ENCODE measurements around the gene DCPS.
"Not testable (repeated sequence)": the region's sequence is repeated elsewhere in the genome, so short reads cannot be mapped to it uniquely, and the experiment has no call there.

Gene DCPS, protein sequence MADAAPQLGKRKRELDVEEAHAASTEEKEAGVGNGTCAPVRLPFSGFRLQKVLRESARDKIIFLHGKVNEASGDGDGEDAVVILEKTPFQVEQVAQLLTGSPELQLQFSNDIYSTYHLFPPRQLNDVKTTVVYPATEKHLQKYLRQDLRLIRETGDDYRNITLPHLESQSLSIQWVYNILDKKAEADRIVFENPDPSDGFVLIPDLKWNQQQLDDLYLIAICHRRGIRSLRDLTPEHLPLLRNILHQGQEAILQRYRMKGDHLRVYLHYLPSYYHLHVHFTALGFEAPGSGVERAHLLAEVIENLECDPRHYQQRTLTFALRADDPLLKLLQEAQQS

DNA sequence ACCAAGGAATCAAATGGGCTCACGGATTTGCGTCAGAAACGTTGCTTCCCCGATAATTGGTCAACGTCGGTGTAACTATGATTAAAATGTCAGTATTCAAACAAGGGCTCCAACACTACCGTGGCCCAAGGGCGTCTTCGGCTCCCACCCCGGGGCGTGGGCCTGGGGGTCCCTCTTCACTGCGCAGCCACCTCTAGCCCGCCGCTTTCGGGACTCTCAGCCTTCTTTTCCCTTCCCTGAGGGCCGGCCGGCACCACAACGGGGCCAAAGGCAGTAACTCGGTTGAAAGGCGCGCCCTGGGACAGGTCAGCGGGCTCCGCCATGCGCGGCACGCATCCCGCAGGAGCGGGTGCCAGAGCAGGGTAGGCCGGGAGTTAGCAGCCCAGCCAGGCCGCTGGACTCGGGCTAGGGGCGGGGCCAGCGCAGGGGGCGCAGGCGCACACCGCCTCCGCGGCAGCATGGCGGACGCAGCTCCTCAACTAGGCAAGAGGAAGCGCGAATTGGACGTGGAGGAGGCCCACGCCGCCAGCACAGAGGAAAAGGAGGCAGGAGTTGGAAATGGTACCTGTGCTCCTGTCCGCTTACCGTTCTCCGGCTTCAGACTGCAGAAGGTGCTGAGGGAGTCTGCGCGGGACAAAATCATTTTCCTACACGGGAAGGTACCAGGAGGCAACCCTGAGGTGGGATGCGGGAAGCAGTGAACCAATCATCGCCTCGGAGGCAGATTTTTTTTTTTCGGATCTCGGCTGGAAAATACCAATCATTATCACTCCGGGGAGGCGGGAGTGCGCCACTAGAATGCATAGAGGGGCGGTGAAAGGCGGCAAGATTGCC lies at the start of gene DCPS:
DCPS (plus strand) TSS at position 438 of the 834 bp plus-strand sequence; CDS start at position 459, 21 bp downstream.
- peak; percentile 91 for DNase-seq

DNA sequence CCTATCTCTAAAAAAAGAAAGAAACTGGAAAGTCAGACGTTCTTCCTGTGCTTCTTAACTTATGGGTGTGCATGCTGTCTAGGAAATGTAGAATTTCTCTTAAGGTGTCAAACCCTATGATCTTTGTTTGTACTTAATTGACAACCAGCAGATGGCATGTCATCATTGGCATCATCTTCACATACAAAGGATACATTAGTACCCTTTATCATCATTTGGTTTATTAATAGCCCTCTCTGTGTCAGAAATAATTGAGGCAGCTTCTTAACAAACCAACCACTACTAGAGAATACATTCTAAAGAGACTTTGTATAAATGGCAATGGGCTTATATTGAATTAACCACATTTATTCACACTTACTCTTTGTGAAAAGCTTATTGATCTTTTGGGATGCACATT lies 49.0 kb upstream of the DCPS start:
- DNase-seq = no peak

DNA sequence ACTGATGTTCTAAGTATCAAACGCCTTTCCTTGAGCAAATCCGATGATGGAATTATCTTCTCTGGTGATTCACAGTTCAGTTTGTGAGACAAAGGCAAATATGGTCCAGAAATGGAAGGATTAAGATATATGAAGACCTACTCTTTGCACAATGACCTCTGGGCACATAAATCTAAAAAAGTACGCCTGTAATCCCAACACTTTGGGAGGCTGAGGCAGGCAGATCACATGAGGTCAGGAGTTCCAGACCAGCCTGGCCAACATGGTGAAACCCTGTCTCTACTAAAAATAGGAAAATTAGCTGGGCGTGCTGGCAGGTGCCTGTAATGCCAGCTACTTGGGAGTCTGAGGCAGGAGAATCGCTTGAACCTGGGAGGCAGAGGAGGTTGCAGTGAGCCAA lies 48.4 kb upstream of the DCPS start:
- DNase-seq = not testable (repeated sequence)

DNA sequence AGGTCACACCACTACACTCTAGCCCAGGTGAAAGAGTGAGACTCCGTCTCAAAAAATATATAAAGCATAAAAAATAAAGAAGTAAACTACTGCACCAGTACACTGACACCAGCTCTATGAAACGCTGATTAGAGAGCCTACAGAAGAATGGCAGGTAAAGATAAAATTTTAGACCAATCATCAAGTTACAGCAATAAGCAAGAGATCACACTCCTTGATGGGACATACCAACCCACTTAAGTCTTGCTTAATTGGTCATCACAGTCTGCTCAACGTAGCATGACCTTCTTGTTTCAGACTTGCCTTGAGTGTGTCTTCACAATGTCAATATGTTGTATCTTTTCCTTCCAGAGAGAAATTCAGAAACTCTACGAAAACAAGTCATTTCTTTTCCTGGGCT lies 47.6 kb upstream of the DCPS start:
- DNase-seq = no peak

DNA sequence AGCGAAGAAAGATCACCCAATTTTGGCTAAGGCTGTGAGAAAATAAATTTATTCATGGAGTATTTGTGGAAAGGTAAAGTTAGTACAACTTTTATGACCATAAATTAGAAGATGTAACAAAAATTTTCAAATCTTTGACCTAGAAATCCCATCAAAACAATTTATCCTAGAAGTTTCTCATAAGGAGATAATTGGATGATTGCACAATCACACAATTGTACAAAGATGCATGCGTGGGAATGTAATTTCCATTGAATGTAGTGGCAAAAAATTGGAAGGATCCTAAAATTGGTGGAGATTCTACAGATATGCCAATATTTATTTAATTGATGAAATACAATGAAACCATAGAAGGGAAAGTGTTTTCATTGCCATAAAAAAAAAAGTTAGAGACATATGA lies 46.7 kb upstream of the DCPS start:
- DNase-seq = no peak

DNA sequence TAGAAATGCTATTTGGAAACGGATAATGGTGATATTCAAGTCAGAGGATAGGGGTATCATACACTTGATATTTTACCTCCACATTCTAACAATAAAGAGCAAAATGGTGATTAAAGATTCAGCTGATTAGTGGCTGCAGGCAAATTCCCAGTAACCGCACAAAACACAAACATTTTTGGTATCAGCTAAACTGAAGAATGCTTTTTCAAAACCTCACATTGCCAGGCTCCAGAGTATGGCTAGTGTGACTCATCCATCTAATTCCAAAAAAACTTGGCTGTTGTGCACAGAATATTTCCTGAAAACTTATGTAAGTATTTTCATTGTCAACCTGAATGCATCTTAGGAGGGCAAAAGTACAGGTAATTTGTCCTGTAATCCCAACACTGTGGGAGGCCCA lies 46.1 kb upstream of the DCPS start:
- no peak for DNase-seq

DNA sequence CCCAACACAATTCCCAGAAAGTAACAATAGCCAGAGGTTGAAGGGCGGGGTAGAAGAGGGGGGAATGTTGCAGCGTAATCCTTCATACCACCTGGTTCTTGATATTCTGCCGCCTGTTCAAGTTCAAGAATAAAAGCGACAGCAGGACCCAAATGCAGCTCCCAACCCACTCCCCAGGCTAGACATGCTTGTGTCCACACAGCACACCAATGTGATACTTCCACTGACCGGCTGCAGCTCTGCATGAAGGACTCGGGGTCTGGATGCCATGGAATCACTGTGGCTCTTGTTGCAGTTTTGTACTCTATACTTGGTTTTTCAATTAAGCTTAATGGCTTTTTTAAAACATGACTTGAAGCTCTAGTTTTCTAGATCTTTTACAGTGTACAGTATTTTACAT lies 41.6 kb upstream of the DCPS start:
- no peak for DNase-seq

DNA sequence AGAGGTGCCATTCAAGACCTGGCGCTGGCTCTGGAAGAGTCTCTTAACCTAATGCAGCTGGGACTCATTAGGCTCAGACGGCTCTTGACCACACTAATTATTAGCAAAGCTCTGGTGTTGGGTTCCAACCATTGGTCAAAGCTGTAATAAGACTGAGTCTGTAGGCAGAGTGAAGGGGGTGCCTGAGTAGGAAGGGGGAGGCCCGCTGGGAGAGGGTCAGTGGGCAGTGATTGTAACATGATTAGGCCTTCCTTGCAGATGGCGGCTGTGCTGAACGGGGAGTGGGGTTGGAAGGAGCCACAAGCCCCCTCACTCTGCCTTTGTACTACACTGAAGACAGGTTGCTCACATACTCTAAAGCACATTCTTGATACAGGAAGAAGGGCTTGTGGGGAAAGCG lies 40.4 kb upstream of the DCPS start:
- DNase-seq = no peak

DNA sequence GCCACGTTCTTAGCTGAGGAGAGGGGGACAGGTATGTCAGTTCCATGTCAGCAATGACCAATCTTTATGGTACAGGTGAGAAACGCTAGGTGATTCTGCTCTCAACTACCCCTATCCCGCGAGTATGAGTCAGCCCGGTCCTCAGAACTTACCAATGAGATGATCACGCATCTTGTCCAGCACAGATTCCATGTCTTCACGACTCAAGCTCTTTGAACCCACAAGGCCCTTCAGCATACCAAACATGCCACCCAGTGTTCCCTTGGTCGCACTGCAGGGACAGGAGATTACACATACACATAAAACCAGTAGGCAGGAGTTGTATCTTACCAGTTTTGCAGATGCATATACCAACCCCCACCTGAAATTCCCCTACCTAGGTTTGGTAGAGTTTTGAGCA lies 38.0 kb upstream of the DCPS start:
- no peak for DNase-seq

DNA sequence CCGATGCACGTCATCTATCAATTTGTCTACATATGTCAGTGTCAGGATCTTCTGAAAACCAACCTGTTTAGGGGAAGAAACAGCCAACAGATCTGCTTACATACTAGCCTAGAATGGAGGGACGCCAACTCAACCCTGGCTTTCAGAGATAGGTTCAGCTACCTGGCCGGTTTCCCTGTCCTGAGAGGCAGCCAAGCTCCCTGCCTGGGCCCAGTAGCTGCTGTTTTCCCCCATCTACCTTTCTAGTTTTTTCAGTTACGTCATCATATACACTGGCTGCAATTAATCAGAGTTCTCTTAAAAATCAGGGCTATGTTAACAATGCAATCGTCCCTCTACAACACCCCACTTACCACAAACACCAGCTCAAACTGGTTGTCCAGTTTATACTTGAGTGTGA lies 36.2 kb upstream of the DCPS start:
- DNase-seq = no peak

DNA sequence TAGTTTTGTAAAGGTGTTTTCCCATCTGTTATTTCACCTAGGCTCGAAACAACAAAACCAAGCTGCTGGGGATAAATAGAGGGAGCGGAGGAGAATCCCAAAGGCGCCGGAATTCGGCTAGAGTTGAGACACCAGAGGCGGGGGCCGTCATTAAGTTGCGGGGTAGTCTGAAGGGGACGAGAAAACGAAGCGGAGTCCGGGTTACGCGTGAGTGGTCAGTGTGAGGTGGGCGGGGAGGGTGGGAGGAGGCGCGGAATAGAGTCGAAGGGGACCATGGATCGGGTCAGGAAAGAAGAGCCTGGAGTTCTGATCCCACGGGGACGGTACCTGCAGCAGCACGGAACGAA lies 35.5 kb upstream of the DCPS start:
- DNase-seq = peak; percentile 16

DNA sequence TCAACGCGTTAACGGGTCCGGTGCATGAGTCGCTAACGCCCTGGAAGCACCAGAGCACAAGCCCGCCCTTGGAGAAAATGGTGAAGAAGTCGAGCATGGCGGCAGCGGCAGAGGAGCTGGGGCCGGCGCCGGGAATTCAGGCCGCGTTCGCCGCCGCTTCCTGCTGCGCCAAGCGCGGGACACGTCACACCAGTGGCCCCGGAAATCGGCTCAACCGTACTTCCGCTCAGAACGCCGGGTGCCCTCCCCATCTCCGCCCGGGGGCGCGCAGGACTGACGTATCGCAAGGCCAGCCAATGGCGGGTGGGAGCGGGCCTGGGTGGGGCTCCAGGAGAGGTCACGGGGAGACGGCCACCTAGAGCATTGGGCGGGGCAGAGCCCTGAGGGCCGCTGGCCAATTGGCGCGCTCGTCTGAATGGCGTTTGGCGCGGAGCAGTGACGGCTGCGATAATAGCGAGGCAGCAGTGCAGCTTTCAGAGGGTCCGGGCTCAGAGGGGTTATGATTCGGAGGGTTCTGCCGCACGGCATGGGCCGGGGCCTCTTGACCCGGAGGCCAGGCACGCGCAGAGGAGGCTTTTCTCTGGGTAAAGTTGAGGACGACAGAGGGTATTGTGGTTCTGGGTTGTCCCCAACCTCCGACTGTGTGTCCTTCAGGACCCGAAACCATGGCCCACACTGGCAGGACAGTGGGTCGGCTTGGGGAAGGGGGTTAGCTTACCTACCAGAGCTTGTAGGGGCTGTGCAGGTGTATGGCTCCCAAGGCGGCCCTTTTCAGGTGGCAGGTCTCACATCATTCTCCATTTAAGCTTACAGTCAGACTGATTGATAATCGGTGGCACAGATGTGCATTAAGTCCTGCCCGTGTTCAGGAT lies 34.9 kb upstream of the DCPS start, which contains the start of the genes FOXRED1 and SRPRA:
FOXRED1 (plus strand) TSS at position 447 of the 872 bp plus-strand sequence; CDS start at position 500, 53 bp downstream.
SRPRA (minus strand) TSS at position 188 of the 872 bp plus-strand sequence; CDS start at position 97, 91 bp downstream.
- DNase-seq = peak; percentile 100

DNA sequence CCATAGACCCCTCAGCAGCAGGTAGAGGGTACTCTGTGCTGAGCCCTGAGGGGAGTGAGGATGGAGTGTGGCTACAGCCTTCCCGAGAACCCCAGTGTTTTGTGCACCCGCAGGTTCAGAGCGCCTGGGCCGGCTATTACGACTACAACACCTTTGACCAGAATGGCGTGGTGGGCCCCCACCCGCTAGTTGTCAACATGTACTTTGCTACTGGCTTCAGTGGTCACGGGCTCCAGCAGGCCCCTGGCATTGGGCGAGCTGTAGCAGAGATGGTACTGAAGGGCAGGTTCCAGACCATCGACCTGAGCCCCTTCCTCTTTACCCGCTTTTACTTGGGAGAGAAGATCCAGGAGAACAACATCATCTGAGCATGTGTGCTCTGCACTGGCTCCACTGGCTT lies 26.5 kb upstream of the DCPS start:
- no peak for DNase-seq

DNA sequence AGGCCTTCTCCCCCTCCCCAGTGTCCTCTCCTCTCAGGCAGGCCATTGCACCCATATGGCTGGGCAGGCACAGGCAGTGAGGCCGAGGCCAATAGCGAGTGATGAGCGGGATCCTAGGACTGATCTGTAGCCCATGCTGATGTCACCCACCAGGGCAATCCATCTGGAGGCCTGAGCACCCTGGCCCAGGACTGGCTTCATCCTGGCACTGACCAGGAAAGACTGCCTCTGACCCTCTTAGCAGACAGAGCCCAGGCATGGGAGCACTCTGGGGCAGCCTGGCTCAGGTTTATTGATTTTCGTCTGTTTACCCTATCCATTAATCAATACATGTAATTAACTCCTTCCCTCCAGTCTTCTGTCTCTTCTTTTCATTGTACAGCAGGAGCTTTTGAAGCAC lies 26.1 kb upstream of the DCPS start:
- DNase-seq = no peak

DNA sequence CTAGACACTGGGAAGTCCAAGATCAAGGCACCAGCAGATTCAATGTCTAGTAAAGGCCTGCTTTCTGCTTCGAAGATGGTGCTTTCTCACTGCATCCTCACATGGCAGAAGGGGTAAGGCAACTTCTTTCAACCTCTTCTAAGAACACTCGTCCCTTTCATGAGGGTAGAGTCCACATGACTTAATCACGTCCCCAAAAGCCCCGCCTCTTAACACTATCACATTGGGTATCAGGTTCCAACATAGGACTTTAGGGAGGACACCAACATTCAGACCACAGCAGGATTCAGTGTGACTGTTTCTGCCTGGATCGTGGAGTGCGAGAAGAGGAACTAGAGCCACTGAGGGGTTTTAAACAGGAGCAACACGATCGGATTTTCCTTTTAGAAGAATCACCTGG lies 24.7 kb upstream of the DCPS start:
- DNase-seq = no peak

DNA sequence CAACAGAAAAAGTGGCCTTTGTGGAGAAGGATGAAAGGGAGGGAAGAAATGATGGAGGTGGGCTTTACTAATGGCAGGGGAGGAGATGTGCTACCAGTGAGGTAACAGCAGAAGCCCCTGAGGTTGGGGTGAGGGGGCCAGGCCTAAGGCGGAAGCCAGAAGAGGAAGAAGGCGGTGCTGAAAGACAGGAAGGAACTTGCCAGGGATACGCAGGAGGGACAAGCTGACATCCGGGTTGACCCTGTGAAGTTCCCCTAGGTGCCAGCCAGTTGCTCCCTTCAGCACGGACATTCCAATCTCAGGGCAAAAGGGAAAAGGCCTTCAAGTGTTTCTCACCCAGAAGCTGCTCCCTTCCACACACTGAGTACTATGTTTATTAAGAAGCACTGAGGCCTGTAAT lies 23.3 kb upstream of the DCPS start:
- no peak for DNase-seq

DNA sequence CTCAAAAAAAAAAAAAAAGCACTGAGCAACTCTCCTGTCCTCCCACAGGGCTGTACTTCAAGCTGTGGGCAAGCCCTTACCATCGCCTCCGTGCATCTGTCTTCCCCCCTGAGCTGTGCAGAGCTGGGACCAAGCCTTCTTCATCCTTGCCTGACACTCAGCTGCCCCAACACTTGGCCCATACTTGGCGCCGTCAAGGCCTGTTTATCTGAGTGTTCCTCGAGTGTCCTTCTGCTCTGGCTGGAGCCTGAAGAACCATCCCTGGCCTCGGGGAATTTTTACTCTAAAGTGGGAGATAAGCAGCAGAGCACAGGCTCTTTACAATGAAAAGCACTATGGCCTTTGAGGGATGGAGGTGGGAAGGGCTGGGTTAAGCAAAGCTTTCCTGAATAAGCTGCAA lies 22.6 kb upstream of the DCPS start:
- no peak for DNase-seq

DNA sequence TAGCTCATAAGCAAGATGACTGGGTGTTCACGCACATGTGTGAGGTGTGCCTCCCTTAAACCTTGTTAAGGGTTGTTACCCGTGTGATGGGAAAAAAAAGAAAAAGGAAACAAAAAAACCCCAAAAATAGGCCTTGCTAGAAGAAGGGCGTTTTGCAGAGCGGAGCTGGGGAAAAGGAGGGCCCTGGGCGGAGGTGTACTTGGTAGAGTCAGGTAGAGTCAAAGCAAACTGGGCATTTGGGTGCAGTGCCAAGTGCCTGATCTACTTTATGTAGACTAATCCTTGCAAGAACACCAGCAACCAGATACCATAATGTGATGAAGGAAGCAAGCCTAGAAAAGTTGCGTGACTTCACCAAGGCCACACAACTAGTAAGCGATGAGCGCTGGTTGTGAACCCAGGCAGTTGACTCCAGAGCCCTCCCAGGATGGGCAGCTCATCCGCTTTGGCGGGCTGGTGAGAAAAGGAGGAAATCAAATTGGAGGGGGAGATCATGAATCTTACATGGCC lies 22.1 kb upstream of the DCPS start:
- no peak for DNase-seq

DNA sequence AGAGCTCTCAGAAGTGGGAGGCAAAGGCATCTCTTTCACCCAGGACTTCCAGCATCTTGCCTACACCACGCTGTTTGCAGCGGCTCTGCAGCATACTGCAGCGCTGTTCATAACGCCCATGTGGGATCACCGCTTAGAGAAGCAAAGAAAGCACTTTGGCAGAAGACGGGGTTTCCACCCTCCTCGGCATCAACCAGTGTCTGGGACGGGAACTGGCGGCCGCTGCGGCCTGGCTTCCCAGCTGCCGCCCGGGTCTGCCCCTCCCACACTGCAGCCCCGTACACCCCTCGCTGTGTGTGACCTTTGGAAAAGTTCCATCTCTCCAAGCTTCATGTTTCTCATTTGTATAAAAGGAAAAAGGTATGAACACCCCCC lies 21.5 kb upstream of the DCPS start:
- DNase-seq = peak; percentile 49

DNA sequence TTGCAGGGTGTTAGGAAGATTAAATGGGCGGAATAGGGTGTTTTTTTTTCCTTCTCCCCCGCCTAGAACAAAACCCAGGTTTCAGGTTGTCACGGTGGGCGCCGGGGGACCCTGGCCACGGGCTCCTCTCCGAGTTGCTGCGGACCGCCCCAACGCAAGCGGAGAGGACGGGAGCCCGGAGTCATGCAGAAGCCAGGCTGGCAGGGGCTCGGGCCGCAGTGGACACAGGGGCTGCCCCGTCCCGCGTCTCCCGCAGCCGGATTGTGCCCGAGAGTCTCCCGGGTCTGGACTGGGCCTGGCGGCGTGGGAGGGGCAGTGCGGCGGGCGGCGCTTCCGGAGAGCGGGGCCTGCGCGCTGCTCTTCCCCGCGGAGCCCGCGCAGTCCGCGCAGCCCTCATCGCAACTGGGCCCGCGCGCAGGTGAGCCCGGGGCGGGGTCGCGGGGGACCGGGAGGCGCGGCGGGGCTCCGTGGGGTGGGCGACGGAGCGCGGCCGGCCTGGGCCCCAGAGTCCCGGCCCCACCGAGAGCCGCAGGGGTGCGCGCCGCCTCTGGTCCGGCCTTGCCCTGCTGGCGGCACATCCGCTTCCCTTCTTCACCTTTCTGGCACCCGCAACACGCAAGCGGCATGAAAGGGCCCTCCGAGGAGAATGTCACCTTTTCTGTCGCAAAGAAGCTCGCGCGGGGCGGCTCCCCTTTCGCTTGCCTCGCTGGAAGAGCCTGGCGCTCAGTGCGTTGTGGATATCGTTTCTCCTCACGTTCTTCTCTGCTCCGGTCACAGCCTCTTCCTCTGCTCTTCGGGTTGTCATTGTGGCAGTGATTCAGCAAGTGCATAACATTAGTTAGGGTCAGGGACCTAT lies 20.9 kb upstream of the DCPS start, which contains the start of gene TIRAP:
TIRAP (plus strand) TSS at position 358 of the 856 bp plus-strand sequence. CDS start 7,802 bp downstream, outside the sequence.
- DNase-seq = peak; percentile 66

DNA sequence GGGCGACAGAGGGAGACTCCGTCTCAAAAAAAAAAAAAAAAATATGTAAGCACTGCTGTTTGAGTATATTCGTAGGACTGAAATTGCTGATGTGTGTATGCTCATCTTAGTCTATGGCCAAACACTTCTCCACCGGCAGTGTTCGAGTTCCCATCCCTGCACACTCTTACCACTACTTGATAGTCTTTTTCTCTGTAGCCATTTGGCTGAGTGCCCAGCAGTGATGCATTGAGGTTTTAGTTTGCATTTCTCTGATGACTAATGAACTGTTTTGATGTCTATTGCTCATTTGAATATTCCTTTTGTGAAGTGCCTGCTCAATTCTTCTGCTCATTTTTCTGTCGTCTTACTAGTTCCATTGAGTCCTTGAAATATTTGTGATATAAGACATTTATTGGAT lies 19.0 kb upstream of the DCPS start:
- peak; percentile 94 for DNase-seq

DNA sequence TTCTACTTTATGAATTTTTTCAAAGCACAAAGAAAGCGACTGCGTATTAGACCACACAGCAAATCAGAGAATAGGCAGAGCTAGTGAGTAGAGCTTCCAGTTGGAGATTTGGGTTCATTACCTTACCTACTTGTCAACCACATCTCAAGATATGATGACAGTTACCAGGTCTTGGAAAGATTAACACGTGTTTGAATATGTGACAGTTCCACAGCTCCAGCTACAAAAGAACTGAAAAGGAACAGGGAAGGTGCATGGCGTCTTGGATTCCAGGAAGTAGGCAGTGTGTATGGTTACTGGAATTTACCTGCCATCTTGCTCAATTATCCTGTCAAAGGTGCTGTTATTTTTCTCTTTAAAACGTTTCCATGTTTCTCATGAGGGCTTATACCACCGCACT lies 15.6 kb upstream of the DCPS start:
- no peak for DNase-seq

Data from stimulated activated CD4-positive, alpha-beta T cell treated with anti-CD3 and anti-CD28 coated beads, Interleukin-15, amount 100 ng/mL, for 24 hours (primary cell).